Ovary (tissue), 3 donors: Measurements from ENCODE around the gene DNAL4.

Source experiments
- EP300 ChIP-seq: sonication (generic); formaldehyde crosslinking; IDR thresholded peaks from one replicate; pipeline ENCODE4 v1.6.1; 2017; ENCODE audit warnings: antibody characterized with exemption
- POLR2A ChIP-seq: fragments of 450-650 bp; IDR thresholded peaks from one replicate; pipeline ENCODE4 v1.6.1; 2017; ENCODE audit warnings: antibody characterized with exemption, mild to moderate bottlenecking, moderate library complexity
- TF ChIP-seq, protein P1 (sequence below), 3 donors: fragments of 450-650 bp in 2 of 3; fragments of 200-600 bp in 1 of 3; IDR thresholded peaks; one replicate each; pipeline versions ENCODE4 v1.5.1 to v1.8.0; 2016 to 2022; ENCODE audit warnings: antibody characterized with exemption in 3 of 3, mild to moderate bottlenecking in 1 of 3
- donor health status: DM: no; HTN: no; CAD: no.

DNA sequence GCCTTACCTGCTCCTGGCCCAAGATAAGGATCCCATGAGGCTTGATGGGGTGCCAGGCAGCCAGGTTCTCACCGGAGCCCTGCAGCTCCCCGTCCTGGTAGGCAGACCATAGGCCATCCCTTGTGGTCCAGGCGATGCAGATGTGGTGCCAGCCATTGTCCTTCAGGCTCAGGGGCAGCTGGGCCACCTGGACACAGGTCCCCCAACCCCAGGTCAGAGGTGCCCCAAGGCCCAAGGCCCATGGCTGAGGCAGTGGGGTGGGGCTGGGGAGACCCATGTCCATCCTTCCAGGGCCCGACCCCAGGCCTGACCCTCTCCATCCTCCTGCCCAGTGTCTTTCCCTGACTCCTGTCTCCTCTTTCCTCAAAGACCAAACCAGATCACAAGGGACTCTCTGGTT, 29.1 kb upstream of the DNAL4 start:
- TF ChIP-seq, protein P1, sequence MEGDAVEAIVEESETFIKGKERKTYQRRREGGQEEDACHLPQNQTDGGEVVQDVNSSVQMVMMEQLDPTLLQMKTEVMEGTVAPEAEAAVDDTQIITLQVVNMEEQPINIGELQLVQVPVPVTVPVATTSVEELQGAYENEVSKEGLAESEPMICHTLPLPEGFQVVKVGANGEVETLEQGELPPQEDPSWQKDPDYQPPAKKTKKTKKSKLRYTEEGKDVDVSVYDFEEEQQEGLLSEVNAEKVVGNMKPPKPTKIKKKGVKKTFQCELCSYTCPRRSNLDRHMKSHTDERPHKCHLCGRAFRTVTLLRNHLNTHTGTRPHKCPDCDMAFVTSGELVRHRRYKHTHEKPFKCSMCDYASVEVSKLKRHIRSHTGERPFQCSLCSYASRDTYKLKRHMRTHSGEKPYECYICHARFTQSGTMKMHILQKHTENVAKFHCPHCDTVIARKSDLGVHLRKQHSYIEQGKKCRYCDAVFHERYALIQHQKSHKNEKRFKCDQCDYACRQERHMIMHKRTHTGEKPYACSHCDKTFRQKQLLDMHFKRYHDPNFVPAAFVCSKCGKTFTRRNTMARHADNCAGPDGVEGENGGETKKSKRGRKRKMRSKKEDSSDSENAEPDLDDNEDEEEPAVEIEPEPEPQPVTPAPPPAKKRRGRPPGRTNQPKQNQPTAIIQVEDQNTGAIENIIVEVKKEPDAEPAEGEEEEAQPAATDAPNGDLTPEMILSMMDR (IDR thresholded peaks at IDR 0.05), result no peak
- TF ChIP-seq POLR2A (no peak), EP300 (no peak)
